ENCODE data around the gene OGA. TPM values are rescaled to one million over a fixed set of nuclear protein-coding genes. Genes with fewer than 3 reads are reported as not detected.

The OGA gene
- total and polyA plus RNA-seq, 9 of the 15 experiments (the other 6 are each of a cell fraction or from before 2014, with no cell fraction given) = 13.5 to 73.5 (median 59.5) TPM

- TF ChIP-seq KLF13 (tag; IDR thresholded peaks at IDR 0.05; ENCODE audit: borderline replicate concordance, low read depth) (no peak), ZNF655 (CRISPR knock-in tag; IDR thresholded peaks at IDR 0.05) (no peak), FOXP1 (CRISPR knock-in tag; IDR thresholded peaks at IDR 0.05) (no peak), ZNF311 (CRISPR knock-in tag; IDR thresholded peaks at IDR 0.05) (no peak)
Measured at GRCh38 chr10:101848894-101849351, 30.7 kb upstream of the OGA start (continued).

GRCh38 chr10:101848408-101848807, 30.2 kb upstream of the OGA start:
- Histone ChIP-seq H3K9me1 (ENCODE audit: control insufficient read depth, insufficient read depth, low read length) (no peaks in the 10 kb centered on the region), H3K27ac (ENCODE audit: extremely low read depth, low read depth, low read length) (no peak overlapping the region), H3K36me3 (ENCODE audit: control insufficient read depth, insufficient read depth, low read length) (no peaks in the 10 kb centered on the region), H3K9ac (ENCODE audit: insufficient read depth in 1 of 2, low read depth in 2 of 2, low read length in 2 of 2) (no peak overlapping the region), H3K79me2 (ENCODE audit: control insufficient read depth, insufficient read depth, low read length) (no peaks in the 10 kb centered on the region), H2AFZ (ENCODE audit: low read depth, low read length) (no peak overlapping the region), H3K4me3 (no peak overlapping the region), H3K4me2 (ENCODE audit: insufficient read depth, low read length) (no peak overlapping the region), H3K27me3 (ENCODE audit: control insufficient read depth in 2 of 2, insufficient read depth in 2 of 2, low read length in 2 of 2) (no peaks in the 10 kb centered on the region), H4K20me1 (replicated peaks; ENCODE audit: control insufficient read depth, insufficient read depth, low read length) (no peaks in the 10 kb centered on the region), H3K9me3 (replicated peaks; ENCODE audit: control insufficient read depth, insufficient read depth, low read depth, low read length) (no peaks in the 10 kb centered on the region), H3K4me1 (replicated peaks in 1 of 2; ENCODE audit: control insufficient read depth in 2 of 2, insufficient read depth in 2 of 2, low read length in 2 of 2) (no peaks in the 10 kb centered on the region)
- CTCF ChIA-PET (ENCODE audit: low intra/inter-chr PET ratio) = no interaction called here
- POLR2A ChIA-PET = no interaction called here
- BruUV-seq (replicated peaks) = no TSS peak
- FAIRE-seq (no peak), DNase-seq (ENCODE audit: extremely low read depth in 1 of 4, low spot score in 3 of 4) (no peak), ATAC-seq (no peak)
- in situ Hi-C loops (cut with MboI) = loop anchor here (25.0 kb wide), 4 partner anchors 514 to 764 kb away; partner anchors contain the start of genes ACTR1A, CUEDC2 and SUFU
- no CpG with 5 or more reads among the region's 4 CpGs for WGBS (ENCODE audit: insufficient coverage, low coverage, missing lambda C conversion rate)
- intact Hi-C loops (cut with micrococcal nuclease) = loop anchor here (10.0 kb wide), 1 partner anchor 266 kb away; no protein-coding TSS in a partner anchor
- TF ChIP-seq ZNF655 (CRISPR knock-in tag; IDR thresholded peaks at IDR 0.05) (no peak), SAFB2 (IDR thresholded peaks at IDR 0.05; ENCODE audit: borderline replicate concordance, low read depth, low read length, severe bottlenecking) (no peak), HDAC2 (IDR thresholded peaks at IDR 0.05) (no peak), ZNF23 (CRISPR knock-in tag; IDR thresholded peaks at IDR 0.05) (no peak), CBFB (CRISPR knock-in tag; IDR thresholded peaks at IDR 0.05) (no peak), SRSF1 (IDR thresholded peaks at IDR 0.05; ENCODE audit: low read depth, low read length) (no peak), ZNF263 (CRISPR knock-in tag; IDR thresholded peaks at IDR 0.05; ENCODE audit: borderline replicate concordance) (no peak), SFPQ (IDR thresholded peaks at IDR 0.05; ENCODE audit: low read depth, low read length) (no peak), NEUROD1 (IDR thresholded peaks at IDR 0.05; ENCODE audit: borderline replicate concordance, low read depth, low read length, partially characterized antibody) (no peak), DEAF1 (CRISPR knock-in tag; IDR thresholded peaks at IDR 0.05) (no peak), ZNF586 (CRISPR knock-in tag; conservative IDR thresholded peaks at IDR 0.05) (no peak), ZNF232 (CRISPR knock-in tag; IDR thresholded peaks at IDR 0.05) (no peak)

Measured in K562 (cell line).